ENCODE results near the gene TUBGCP2.

TUBGCP2 gene

GRCh38 chr10:133268532-133268931, 40.1 kb downstream of the TUBGCP2 start:
- no peak for TF ChIP-seq REST (IDR thresholded peaks at IDR 0.05; ENCODE audit: insufficient read depth in 1 of 2, low read depth in 2 of 2, low read length in 2 of 2)
- TF ChIP-seq TAF1 (IDR thresholded peaks at IDR 0.05; ENCODE audit: borderline replicate concordance, insufficient read depth, low read length) = no peak
- TF ChIP-seq SIN3A (IDR thresholded peaks at IDR 0.05; ENCODE audit: borderline replicate concordance, insufficient read depth, low read length) = no peak
- no peak for TF ChIP-seq FOXP2 (optimal IDR thresholded peaks at IDR 0.05; ENCODE audit: borderline replicate concordance, extremely low read depth, extremely low read length, insufficient read depth)
- TF ChIP-seq POLR2AphosphoS5 (IDR thresholded peaks at IDR 0.05; ENCODE audit: low read depth, low read length) = no peak

GRCh38 chr10:133267829-133268228, 40.8 kb downstream of the TUBGCP2 start:
- TF ChIP-seq FOXP2 (optimal IDR thresholded peaks at IDR 0.05; ENCODE audit: borderline replicate concordance, extremely low read depth, extremely low read length, insufficient read depth) (no peak), TAF1 (IDR thresholded peaks at IDR 0.05; ENCODE audit: borderline replicate concordance, insufficient read depth, low read length) (no peak), REST (IDR thresholded peaks at IDR 0.05; ENCODE audit: insufficient read depth in 1 of 2, low read depth in 2 of 2, low read length in 2 of 2) (no peak), POLR2AphosphoS5 (IDR thresholded peaks at IDR 0.05; ENCODE audit: low read depth, low read length) (no peak), SIN3A (IDR thresholded peaks at IDR 0.05; ENCODE audit: borderline replicate concordance, insufficient read depth, low read length) (no peak)

GRCh38 chr10:133267293-133267692, 41.4 kb downstream of the TUBGCP2 start:
- no peak for TF ChIP-seq POLR2AphosphoS5 (IDR thresholded peaks at IDR 0.05; ENCODE audit: low read depth, low read length)
- no peak for TF ChIP-seq FOXP2 (optimal IDR thresholded peaks at IDR 0.05; ENCODE audit: borderline replicate concordance, extremely low read depth, extremely low read length, insufficient read depth)
- TF ChIP-seq REST (IDR thresholded peaks at IDR 0.05; ENCODE audit: insufficient read depth in 1 of 2, low read depth in 2 of 2, low read length in 2 of 2) = no peak
- no peak for TF ChIP-seq SIN3A (IDR thresholded peaks at IDR 0.05; ENCODE audit: borderline replicate concordance, insufficient read depth, low read length)
- TF ChIP-seq TAF1 (IDR thresholded peaks at IDR 0.05; ENCODE audit: borderline replicate concordance, insufficient read depth, low read length) = no peak

- TF ChIP-seq POLR2AphosphoS5 (IDR thresholded peaks at IDR 0.05; ENCODE audit: low read depth, low read length) = no peak
- no peak for TF ChIP-seq TAF1 (IDR thresholded peaks at IDR 0.05; ENCODE audit: borderline replicate concordance, insufficient read depth, low read length)
- TF ChIP-seq REST (IDR thresholded peaks at IDR 0.05; ENCODE audit: insufficient read depth in 1 of 2, low read depth in 2 of 2, low read length in 2 of 2) = no peak
- no peak for TF ChIP-seq FOXP2 (optimal IDR thresholded peaks at IDR 0.05; ENCODE audit: borderline replicate concordance, extremely low read depth, extremely low read length, insufficient read depth)
- TF ChIP-seq SIN3A (IDR thresholded peaks at IDR 0.05; ENCODE audit: borderline replicate concordance, insufficient read depth, low read length) = no peak
These were observed 42.4 kb downstream of the TUBGCP2 start for GRCh38 chr10:133266056-133266795.
